BE2C (cell line): Measurements from ENCODE around the gene EEF1AKMT3.
A peak's percentile ranks its signal among the peaks of the same experiment; 100 is the strongest.

Source experiments
- DNase-seq: peaks from one replicate; pipeline ENCODE4 v3.0.0-alpha.2; 2020
- H3K27me3 ChIP-seq: fragments of 250-450 bp; sonication (Bioruptor Pico); 2 replicates; pipeline ENCODE4 v1.5.1; 2020; ENCODE audit warnings: mild to moderate bottlenecking
- H3K36me3 ChIP-seq: fragments of 250-450 bp; sonication (Bioruptor Pico); 2 replicates; pipeline ENCODE4 v1.5.1; 2020; ENCODE audit warnings: mild to moderate bottlenecking
- H3K4me1 ChIP-seq: fragments of 250-450 bp; sonication (Bioruptor Pico); 2 replicates; pipeline ENCODE4 v1.5.1; 2020
- H3K4me3 ChIP-seq: 2 replicates; pipeline ENCODE4 v1.5.1; 2011; ENCODE audit warnings: low read depth, low read length
- H3K9me3 ChIP-seq: fragments of 250-450 bp; sonication (Bioruptor Pico); 2 replicates; pipeline ENCODE4 v1.5.1; 2020
- CTCF ChIP-seq: IDR thresholded peaks from 2 replicates; pipeline ENCODE4 v1.5.1; 2012; ENCODE audit warnings: mild to moderate bottlenecking, low read depth, low read length

The EEF1AKMT3 gene

GRCh38 chr12:57734591-57734990, 37.8 kb upstream of the EEF1AKMT3 start:
- Histone ChIP-seq H3K27me3 (peaks cover 44% of the 10 kb centered on the region), H3K4me3 (no peak overlapping the region)
- TF ChIP-seq CTCF = no peak

DNA sequence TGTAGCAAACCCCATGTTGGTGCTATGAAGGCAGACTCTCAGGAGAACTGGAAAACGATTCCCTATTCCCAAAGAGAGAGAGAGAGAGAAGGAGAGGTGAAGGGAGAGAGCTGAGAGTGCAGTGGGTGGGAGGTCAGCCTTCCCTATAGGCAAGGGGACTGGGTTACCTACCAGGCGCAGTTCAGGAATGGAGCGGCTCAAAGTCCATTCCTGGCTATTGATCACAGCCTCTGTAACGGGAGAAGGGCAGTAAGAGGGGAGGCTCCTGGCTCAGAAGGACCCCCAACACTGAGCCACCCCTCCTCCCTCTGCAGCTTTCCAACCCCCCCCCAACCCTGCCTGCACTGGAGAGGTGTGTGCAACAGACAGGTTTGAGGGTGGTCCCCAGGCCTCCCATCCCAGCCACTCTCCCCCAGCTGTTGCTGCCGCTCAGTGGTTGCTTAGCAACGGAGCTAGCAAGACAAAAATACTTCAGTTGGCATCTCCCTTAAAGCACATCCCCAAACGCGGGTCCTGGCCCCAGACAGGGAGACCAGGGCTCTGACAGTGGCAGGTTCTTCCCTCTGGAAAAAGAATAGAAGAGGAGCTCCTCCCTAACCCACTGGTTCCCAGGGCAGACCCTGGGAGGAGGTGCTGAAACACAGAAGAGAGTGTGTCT, 37.1 kb upstream of the EEF1AKMT3 start:
- Histone ChIP-seq H3K4me1 (no peaks in the 10 kb centered on the region; the same call in 1 of the 2 replicates), H3K36me3 (no peaks in the 10 kb centered on the region), H3K9me3 (no peaks in the 10 kb centered on the region), H3K27me3 (peaks cover 50% of the 10 kb centered on the region), H3K4me3 (peak overlapping the region; percentile 54)
- no peak for TF ChIP-seq CTCF
- DNase-seq = no peak

More at GRCh38 chr12:57734591-57734990, 37.8 kb upstream of the EEF1AKMT3 start:
- H3K36me3 ChIP-seq = no peaks in the 10 kb centered on the region
- no peaks in the 10 kb centered on the region; the same call in 1 of the 2 replicates for H3K4me1 ChIP-seq
- no peaks in the 10 kb centered on the region for H3K9me3 ChIP-seq
- no peak for DNase-seq

- peak overlapping the region; percentile 54 for H3K4me3 ChIP-seq
- H3K36me3 ChIP-seq = no peaks in the 10 kb centered on the region
- peak; percentile 72 for DNase-seq
- H3K27me3 ChIP-seq = peaks cover 56% of the 10 kb centered on the region
- no peaks in the 10 kb centered on the region for H3K9me3 ChIP-seq
- H3K4me1 ChIP-seq = no peaks in the 10 kb centered on the region; the same call in 1 of the 2 replicates
- TF ChIP-seq CTCF = peak; percentile 60
These were observed 36.3 kb upstream of the EEF1AKMT3 start for GRCh38 chr12:57735952-57736740.

- Histone ChIP-seq H3K36me3 (no peaks in the 10 kb centered on the region), H3K4me3 (no peak overlapping the region; the same call in 1 of the 2 replicates), H3K27me3 (peaks cover 57% of the 10 kb centered on the region), H3K9me3 (no peaks in the 10 kb centered on the region), H3K4me1 (no peaks in the 10 kb centered on the region; the same call in 1 of the 2 replicates)
- DNase-seq = no peak
- TF ChIP-seq CTCF = no peak
These were observed 35.5 kb upstream of the EEF1AKMT3 start for GRCh38 chr12:57736741-57737466.

- peak; percentile 28; the same call in 1 of the 2 replicates for TF ChIP-seq CTCF
- no peaks in the 10 kb centered on the region; the same call in 1 of the 2 replicates for H3K4me1 ChIP-seq
- H3K27me3 ChIP-seq = peaks cover 57% of the 10 kb centered on the region
- no peaks in the 10 kb centered on the region for H3K36me3 ChIP-seq
- peak; percentile 48 for DNase-seq
- H3K4me3 ChIP-seq = peak overlapping the region; percentile 36
- H3K9me3 ChIP-seq = no peaks in the 10 kb centered on the region
These were observed 34.6 kb upstream of the EEF1AKMT3 start for GRCh38 chr12:57737467-57738460.
